AG04449 (cell line): ENCODE results near the gene ABCC8.

Experiments used
- CTCF ChIA-PET: fragments of 350-600 bp; formaldehyde crosslinking; extraction: SDS; loops from one replicate; lab custom pipeline; 2021; ENCODE audit warnings: antibody characterized with exemption; lab: Yijun Ruan, JAX
- POLR2A ChIA-PET: fragments of 400-600, 350-600 bp; formaldehyde crosslinking; extraction: SDS; loops from one replicate; lab custom pipeline; 2020; ENCODE audit warnings: antibody characterized with exemption, inconsistent platforms; lab: Yijun Ruan, JAX
- DNase-seq: peaks from one replicate; pipeline ENCODE4 v3.0.0-alpha.2; 2010; ENCODE audit warnings: low read depth, low spot score
- H3K4me3 ChIP-seq: 2 replicates; pipeline ENCODE4 v1.5.1; 2011; ENCODE audit warnings: low read depth, mild to moderate bottlenecking, control low read depth, low read length
- CTCF ChIP-seq: IDR thresholded peaks from one replicate; pipeline ENCODE4 v1.5.1; 2011; ENCODE audit warnings: mild to moderate bottlenecking, moderate library complexity, low read length, control low read depth, inconsistent platforms; ENCODE audit not compliant: insufficient read depth; ENCODE audit errors: missing control alignments

Gene ABCC8

GRCh38 chr11:17508306-17508705 is 31.7 kb upstream of the ABCC8 start:
- POLR2A ChIA-PET = no interaction called here
- no peak for DNase-seq
- no peak for TF ChIP-seq CTCF
- CTCF ChIA-PET = interaction anchor here (0.9 to 9.4 kb wide), 4 partner anchors 122 to 278 kb away, joined by 5 to 116 read pairs (median 30); no protein-coding TSS in a partner anchor
- H3K4me3 ChIP-seq = no peak overlapping the region

- no peak for DNase-seq
- H3K4me3 ChIP-seq = no peak overlapping the region
- ChIA-PET POLR2A (no interaction called here), CTCF (interaction anchor here (1.1 to 9.4 kb wide), 5 partner anchors 9 to 278 kb away, joined by 3 to 116 read pairs (median 8); no protein-coding TSS in a partner anchor)
- TF ChIP-seq CTCF = no peak
Measured at GRCh38 chr11:17507773-17508172, 31.1 kb upstream of the ABCC8 start.

- no peak overlapping the region for H3K4me3 ChIP-seq
- POLR2A ChIA-PET = no interaction called here
- no peak for DNase-seq
- CTCF ChIA-PET = interaction anchor here (0.7 to 9.4 kb wide), 10 partner anchors 8 to 687 kb away, joined by 3 to 116 read pairs (median 6); partner anchors contain the start of gene KCNJ11
- TF ChIP-seq CTCF = no peak
Measured at GRCh38 chr11:17506942-17507341, 30.3 kb upstream of the ABCC8 start.

- ChIA-PET POLR2A (no interaction called here), CTCF (interaction anchor here (0.7 to 9.4 kb wide), 8 partner anchors 13 to 686 kb away, joined by 4 to 116 read pairs (median 8); partner anchors contain the start of gene KCNJ11)
- no peak overlapping the region for H3K4me3 ChIP-seq
Measured at GRCh38 chr11:17506314-17506713, 29.7 kb upstream of the ABCC8 start.

GRCh38 chr11:17505146-17505545 is 28.5 kb upstream of the ABCC8 start:
- DNase-seq = no peak
- TF ChIP-seq CTCF = no peak
- CTCF ChIA-PET = interaction anchor here (0.7 to 9.4 kb wide), 14 partner anchors 8 to 685 kb away, joined by 3 to 116 read pairs (median 7); partner anchors contain the start of gene KCNJ11
- POLR2A ChIA-PET = no interaction called here
- H3K4me3 ChIP-seq = no peak overlapping the region

More at GRCh38 chr11:17506314-17506713, 29.7 kb upstream of the ABCC8 start:
- TF ChIP-seq CTCF = no peak
- no peak for DNase-seq

- no peak for DNase-seq
- H3K4me3 ChIP-seq = no peak overlapping the region
- ChIA-PET CTCF (interaction anchor here (0.7 to 9.4 kb wide), 19 partner anchors 9 to 685 kb away, joined by 3 to 116 read pairs (median 5); partner anchors contain the start of gene KCNJ11), POLR2A (no interaction called here)
- peak; percentile 87 for TF ChIP-seq CTCF
Measured at GRCh38 chr11:17504330-17505107, 27.9 kb upstream of the ABCC8 start.
